ENCODE data around the gene ZDHHC13. TPM values are rescaled to one million over a fixed set of nuclear protein-coding genes. Genes with fewer than 3 reads are reported as not detected.

ZDHHC13 gene
- polyA plus RNA-seq, 1 donor from 2014 or later, result 70.0 TPM

- Histone ChIP-seq H2AFZ (ENCODE audit: low read depth, low read length) (no peak overlapping the region), H3K36me3 (ENCODE audit: insufficient read depth, low read length) (no peaks in the 10 kb centered on the region), H3K4me2 (ENCODE audit: low read length) (no peak overlapping the region), H3K9ac (ENCODE audit: low read length) (no peak overlapping the region), H3K9me2 (ENCODE audit: insufficient read depth, low read length) (no peaks in the 10 kb centered on the region), H3K27ac (ENCODE audit: low read length) (no peak overlapping the region), H3F3A (ENCODE audit: insufficient read depth, low read length, poor library complexity, severe bottlenecking) (no peaks in the 10 kb centered on the region), H3K27me3 (ENCODE audit: insufficient read depth, low read depth, low read length) (no peaks in the 10 kb centered on the region), H4K20me1 (ENCODE audit: insufficient read depth) (no peaks in the 10 kb centered on the region), H3K79me2 (replicated peaks; ENCODE audit: insufficient read depth, low read length) (no peaks in the 10 kb centered on the region), H3K9me3 (ENCODE audit: low read length) (no peaks in the 10 kb centered on the region), H3K4me3 (ENCODE audit: low read length) (no peak overlapping the region)
- TF ChIP-seq EP300 (conservative IDR thresholded peaks at IDR 0.05; ENCODE audit: poor library complexity, severe bottlenecking) (no peak), TAF1 (IDR thresholded peaks at IDR 0.05; ENCODE audit: low read depth) (no peak), SMC3 (conservative IDR thresholded peaks at IDR 0.05; ENCODE audit: poor library complexity) (no peak), RAD21 (conservative IDR thresholded peaks at IDR 0.05) (no peak)
Observed at GRCh38 chr11:19107125-19107524, 9.8 kb upstream of the ZDHHC13 start.

- peak; percentile 28 for TF ChIP-seq POLR2AphosphoS5 (IDR thresholded peaks at IDR 0.05)
- no peak for TF ChIP-seq EZH2 (IDR thresholded peaks at IDR 0.05; ENCODE audit: borderline replicate concordance, insufficient read depth, low read length, poor library complexity, severe bottlenecking)
- no peaks in the 10 kb centered on the region for H3K79me2 ChIP-seq (replicated peaks; ENCODE audit: insufficient read depth, low read length)
- H2AFZ ChIP-seq (ENCODE audit: low read depth, low read length), result no peak overlapping the region
- H3K27me3 ChIP-seq (ENCODE audit: insufficient read depth, low read depth, low read length), result no peaks in the 10 kb centered on the region
- no peak overlapping the region for H3K9ac ChIP-seq (ENCODE audit: low read length)
- H4K20me1 ChIP-seq (ENCODE audit: insufficient read depth), result no peaks in the 10 kb centered on the region
- no peaks in the 10 kb centered on the region for H3K36me3 ChIP-seq (ENCODE audit: insufficient read depth, low read length)
- no peak overlapping the region for H3K4me3 ChIP-seq (ENCODE audit: low read length)
- no peak overlapping the region for H3K27ac ChIP-seq (ENCODE audit: low read length)
- H3F3A ChIP-seq (ENCODE audit: insufficient read depth, low read length, poor library complexity, severe bottlenecking), result no peaks in the 10 kb centered on the region
- H3K9me3 ChIP-seq (ENCODE audit: low read length), result no peaks in the 10 kb centered on the region
- H3K4me2 ChIP-seq (ENCODE audit: low read length), result no peak overlapping the region
- H3K9me2 ChIP-seq (ENCODE audit: insufficient read depth, low read length), result no peaks in the 10 kb centered on the region
Observed at GRCh38 chr11:19110295-19110694, 6.7 kb upstream of the ZDHHC13 start.

- Histone ChIP-seq H3K36me3 (ENCODE audit: insufficient read depth, low read length) (no peaks in the 10 kb centered on the region), H3K79me2 (replicated peaks; ENCODE audit: insufficient read depth, low read length) (no peaks in the 10 kb centered on the region)
- TF ChIP-seq SMC3 (conservative IDR thresholded peaks at IDR 0.05; ENCODE audit: poor library complexity) (no peak), CTCF (IDR thresholded peaks at IDR 0.05; ENCODE audit: poor library complexity, severe bottlenecking) (no peak), EP300 (conservative IDR thresholded peaks at IDR 0.05; ENCODE audit: poor library complexity, severe bottlenecking) (no peak), TAF1 (IDR thresholded peaks at IDR 0.05; ENCODE audit: low read depth) (no peak), POLR2AphosphoS5 (IDR thresholded peaks at IDR 0.05) (no peak), MXI1 (conservative IDR thresholded peaks at IDR 0.05; ENCODE audit: poor library complexity, severe bottlenecking) (no peak), RAD21 (conservative IDR thresholded peaks at IDR 0.05) (no peak), EZH2 (IDR thresholded peaks at IDR 0.05; ENCODE audit: borderline replicate concordance, insufficient read depth, low read length, poor library complexity, severe bottlenecking) (no peak), REST (IDR thresholded peaks at IDR 0.05; ENCODE audit: borderline replicate concordance) (no peak)
Observed at GRCh38 chr11:19111809-19112208, 5.2 kb upstream of the ZDHHC13 start.

More at GRCh38 chr11:19111809-19112208, 5.2 kb upstream of the ZDHHC13 start:
- Histone ChIP-seq H2AFZ (ENCODE audit: low read depth, low read length) (no peak overlapping the region), H3K4me3 (ENCODE audit: low read length) (no peak overlapping the region), H3K27me3 (ENCODE audit: insufficient read depth, low read depth, low read length) (no peaks in the 10 kb centered on the region), H3K9me2 (ENCODE audit: insufficient read depth, low read length) (no peaks in the 10 kb centered on the region), H3K9ac (ENCODE audit: low read length) (no peak overlapping the region), H3F3A (ENCODE audit: insufficient read depth, low read length, poor library complexity, severe bottlenecking) (no peaks in the 10 kb centered on the region), H3K27ac (ENCODE audit: low read length) (no peak overlapping the region), H3K4me2 (ENCODE audit: low read length) (no peak overlapping the region), H4K20me1 (ENCODE audit: insufficient read depth) (no peaks in the 10 kb centered on the region), H3K9me3 (ENCODE audit: low read length) (no peaks in the 10 kb centered on the region)

Data from neural cell (in vitro differentiated cells).